Right lobe of liver (tissue), 6 donors: ENCODE results near the gene C11orf65. TPM values are rescaled to one million over a fixed set of nuclear protein-coding genes. Genes with fewer than 3 reads are reported as not detected.

Experiments
- ATAC-seq, 4 donors: fragments of 200-7000 bp; cut with Tn5 transposase; one replicate each; pipeline ENCODE4 v1.9.1; 2020; ENCODE audit warnings: mild to moderate bottlenecking in 4 of 4, moderate library complexity in 4 of 4
- DNase-seq, 3 donors: peaks; one replicate each; pipeline ENCODE4 v3.0.0-alpha.2; 2020
- H3K27ac ChIP-seq, 3 donors: fragments of 200-600 bp; one replicate each; pipeline ENCODE4 v1.8.0; 2022
- H3K27me3 ChIP-seq, 2 donors: fragments of 200-600 bp; one replicate each; pipeline ENCODE4 v1.8.0; 2022
- H3K36me3 ChIP-seq, 4 donors: fragments of 200-600 bp; sonication (generic) in 1 of 4; one replicate each; pipeline versions ENCODE4 v1.5.1 to v1.8.0; 2017 to 2022; ENCODE audit warnings: control low read depth in 1 of 4
- H3K4me1 ChIP-seq, 4 donors: fragments of 200-600 bp; sonication (generic) in 1 of 4; one replicate each; pipeline versions ENCODE4 v1.5.1 to v1.8.0; 2017 to 2022; ENCODE audit warnings: control low read depth in 1 of 4
- H3K4me3 ChIP-seq, 3 donors: fragments of 200-600 bp; one replicate each; pipeline ENCODE4 v1.8.0; 2022
- H3K9me3 ChIP-seq, 4 donors: fragments of 200-600 bp; sonication (generic) in 1 of 4; one replicate each; pipeline versions ENCODE4 v1.5.1 to v1.8.0; 2017 to 2022; ENCODE audit warnings: control low read depth in 1 of 4
- CTCF ChIP-seq, 4 donors: fragments of 200-600 bp in 3 of 4; fragments of 450-650 bp in 1 of 4; IDR thresholded peaks; one replicate each; pipeline versions ENCODE4 v1.5.1 to v1.8.0; 2016 to 2022; ENCODE audit warnings: antibody characterized with exemption in 4 of 4, mild to moderate bottlenecking in 2 of 4
- POLR2A ChIP-seq: fragments of 450-650 bp; IDR thresholded peaks from one replicate; pipeline ENCODE4 v1.6.1; 2017; ENCODE audit warnings: antibody characterized with exemption, mild to moderate bottlenecking
- WGBS: methylation state at CpG from one replicate; pipeline ENCODE4 v1.1.6; 2018; ENCODE audit warnings: low coverage, low lambda C conversion rate; ENCODE audit not compliant: insufficient coverage; ENCODE audit errors: missing lambda C conversion rate; 5-methylcytosine and 5-hydroxymethylcytosine counted together
- intact Hi-C, 2 donors: fragments of 100-400 bp; cut with DNase I; formaldehyde crosslinking; loops; one replicate each; pipeline versions ENCODE4 v1.11.2 to v1.14.1; 2022
- total RNA-seq, 6 experiments: library from RNA; depleted of rRNA in 2 of 6; stranded (reverse); fragments of >200 nt in 2 of 6; fragmentation: NEBNext Ultra II Directional in 3 of 6; extraction: Animal tissue kit (Norgen Biotek cat#: 25700) in 3 of 6; gene quantifications; one replicate each; pipeline versions ENCODE4 v1.1.0 to v1.2.4, GENCODE V29; 2016 to 2023
- donor health status: DM: no; HTN: yes; CAD: no.
- donor health status: DM: no; HTN: no; CAD: no.
- donor health status: DM: no; HTN: no; CAD: no.
- donor health status: DM: no; HTN: yes; CAD: no.
- donor health status: DM: no; HTN: yes; CAD: no.

The C11orf65 gene
- total RNA-seq, 6 experiments from 2014 or later, result 0.18 to 0.88 (median 0.58) TPM

- H3K4me3 ChIP-seq, result peak overlapping the region in 2 of 3 donors; percentile 41 to 44
- no peaks in the 10 kb centered on the region for H3K27me3 ChIP-seq
- peak overlapping the region; percentile 6 to 90 (median 88) for H3K27ac ChIP-seq
- 29% methylated on average over 8 of the region's 11 CpGs for WGBS
- ATAC-seq (peak; percentile 83 to 89 (median 84)), DNase-seq (peak; percentile 43 to 83 (median 64))
- H3K4me1 ChIP-seq, result peaks cover 0 to 31% (median 0%) of the 10 kb centered on the region in 4 donors
- intact Hi-C loops, result no loop called here
- no peaks in the 10 kb centered on the region for H3K9me3 ChIP-seq
- TF ChIP-seq CTCF (IDR thresholded peaks at IDR 0.05), result no peak
- TF ChIP-seq POLR2A, result no peak
- no peaks in the 10 kb centered on the region for H3K36me3 ChIP-seq
Measured at GRCh38 chr11:108474664-108475463, 7.5 kb upstream of the C11orf65 start.

- Histone ChIP-seq H3K36me3 (no peaks in the 10 kb centered on the region), H3K4me1 (peaks cover 0 to 31% (median 0%) of the 10 kb centered on the region in 4 donors), H3K27me3 (no peaks in the 10 kb centered on the region), H3K9me3 (no peaks in the 10 kb centered on the region), H3K27ac (peak overlapping the region in 2 of 3 donors; percentile 18 to 90), H3K4me3 (no peak overlapping the region)
- WGBS, result 63% methylated on average over 1 of the region's 1 CpG
- DNase-seq (no peak), ATAC-seq (no peak)
- TF ChIP-seq CTCF (IDR thresholded peaks at IDR 0.05), result no peak
- no peak for TF ChIP-seq POLR2A
- intact Hi-C loops, result no loop called here
Measured at GRCh38 chr11:108472681-108473080, 5.4 kb upstream of the C11orf65 start.

GRCh38 chr11:108468478-108468864, 1.1 kb upstream of the C11orf65 start:
- Histone ChIP-seq H3K27me3 (no peaks in the 10 kb centered on the region), H3K4me1 (peaks cover 0 to 10% (median 3%) of the 10 kb centered on the region in 4 donors), H3K9me3 (no peaks in the 10 kb centered on the region), H3K4me3 (no peak overlapping the region), H3K36me3 (no peaks in the 10 kb centered on the region), H3K27ac (peak overlapping the region; percentile 88 to 99 (median 98))
- 27% methylated on average over 1 of the region's 1 CpG for WGBS
- no peak for TF ChIP-seq CTCF (IDR thresholded peaks at IDR 0.05)
- TF ChIP-seq POLR2A, result no peak
- intact Hi-C loops, result no loop called here
- DNase-seq (no peak), ATAC-seq (no peak)

- intact Hi-C loops, result no loop called here
Measured at GRCh38 chr11:108466405-108466804, 924 bp downstream of the C11orf65 start.

More at GRCh38 chr11:108466405-108466804, 924 bp downstream of the C11orf65 start:
- peak overlapping the region; percentile 88 to 99 (median 98) for H3K27ac ChIP-seq
- TF ChIP-seq POLR2A (no peak), CTCF (IDR thresholded peaks at IDR 0.05) (no peak)
- peak overlapping the region; percentile 59 to 64 (median 61) for H3K4me3 ChIP-seq
- peaks cover 0 to 7% (median 0%) of the 10 kb centered on the region in 4 donors for H3K4me1 ChIP-seq
- no peaks in the 10 kb centered on the region for H3K27me3 ChIP-seq
- H3K36me3 ChIP-seq, result no peaks in the 10 kb centered on the region
- no peaks in the 10 kb centered on the region for H3K9me3 ChIP-seq
- 8% methylated on average over 5 of the region's 7 CpGs for WGBS
- ATAC-seq, result no peak
- DNase-seq, result no peak
